Midbrain (tissue), 1 donor: ENCODE data around the gene LCN6.
"Not testable (repeated sequence)": the region's sequence is repeated elsewhere in the genome, so short reads cannot be mapped to it uniquely, and the experiment has no call there.

Source experiments
- DNase-seq: peaks from one replicate; lab custom pipeline; 2025; lab: John Stamatoyannopoulos, UW

The LCN6 gene

DNA sequence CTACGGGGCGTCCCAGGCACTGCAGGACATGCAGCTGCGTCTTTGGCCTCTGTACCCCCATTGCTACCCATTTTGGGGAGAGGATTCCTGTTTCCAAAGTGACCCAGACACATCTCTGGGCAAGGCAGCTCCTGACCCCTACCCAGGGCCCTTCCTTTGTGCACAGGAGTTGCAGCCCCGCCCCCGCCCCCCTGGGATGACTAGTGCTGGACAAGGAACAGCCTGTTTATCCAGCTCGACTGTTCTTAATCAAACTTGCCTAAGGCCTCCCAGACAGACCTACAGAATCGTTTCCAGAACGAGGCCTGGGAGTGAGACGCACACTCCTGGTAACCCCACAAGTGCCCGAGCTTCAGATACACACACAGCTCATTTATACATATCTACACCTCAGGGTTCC, 22.7 kb downstream of the LCN6 start:
- no peak for DNase-seq

DNA sequence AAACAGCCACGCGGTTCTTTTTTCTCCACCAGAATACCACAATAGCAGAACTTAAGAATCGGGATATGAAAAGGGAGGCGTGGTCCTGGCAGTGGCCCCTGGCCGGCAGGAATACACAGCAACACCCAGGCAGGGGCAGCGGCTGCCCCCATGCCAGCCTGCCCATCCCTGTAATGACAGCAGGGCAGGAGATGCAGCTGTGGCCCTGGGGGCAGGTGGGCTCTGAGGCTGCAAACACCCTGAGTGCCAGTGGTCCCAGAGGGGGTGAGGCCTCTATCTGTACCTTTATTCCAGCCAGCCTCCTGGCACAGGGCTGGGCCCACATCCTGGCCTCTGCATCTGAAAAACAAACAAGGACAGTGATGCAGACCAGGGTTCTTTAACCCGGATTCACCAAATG, 23.6 kb downstream of the LCN6 start:
- DNase-seq, result no peak

GRCh38 chr9:136723989-136724388, 24.3 kb downstream of the LCN6 start:
- DNase-seq, result no peak

- DNase-seq, result no peak
Measured at GRCh38 chr9:136723362-136723976, 24.9 kb downstream of the LCN6 start.

DNA sequence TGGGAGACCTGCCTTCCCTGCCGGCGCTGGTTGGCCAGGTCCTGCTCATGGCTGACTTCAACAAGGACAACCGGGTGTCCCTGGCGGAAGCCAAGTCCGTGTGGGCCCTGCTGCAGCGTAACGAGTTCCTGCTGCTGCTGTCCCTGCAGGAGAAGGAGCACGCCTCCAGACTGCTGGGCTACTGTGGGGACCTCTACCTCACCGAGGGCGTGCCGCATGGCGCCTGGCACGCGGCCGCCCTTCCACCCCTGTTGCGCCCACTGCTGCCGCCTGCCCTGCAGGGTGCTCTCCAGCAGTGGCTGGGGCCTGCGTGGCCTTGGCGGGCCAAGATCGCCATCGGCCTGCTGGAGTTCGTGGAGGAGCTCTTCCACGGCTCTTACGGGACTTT, 25.4 kb downstream of the LCN6 start:
- no peak for DNase-seq

DNA sequence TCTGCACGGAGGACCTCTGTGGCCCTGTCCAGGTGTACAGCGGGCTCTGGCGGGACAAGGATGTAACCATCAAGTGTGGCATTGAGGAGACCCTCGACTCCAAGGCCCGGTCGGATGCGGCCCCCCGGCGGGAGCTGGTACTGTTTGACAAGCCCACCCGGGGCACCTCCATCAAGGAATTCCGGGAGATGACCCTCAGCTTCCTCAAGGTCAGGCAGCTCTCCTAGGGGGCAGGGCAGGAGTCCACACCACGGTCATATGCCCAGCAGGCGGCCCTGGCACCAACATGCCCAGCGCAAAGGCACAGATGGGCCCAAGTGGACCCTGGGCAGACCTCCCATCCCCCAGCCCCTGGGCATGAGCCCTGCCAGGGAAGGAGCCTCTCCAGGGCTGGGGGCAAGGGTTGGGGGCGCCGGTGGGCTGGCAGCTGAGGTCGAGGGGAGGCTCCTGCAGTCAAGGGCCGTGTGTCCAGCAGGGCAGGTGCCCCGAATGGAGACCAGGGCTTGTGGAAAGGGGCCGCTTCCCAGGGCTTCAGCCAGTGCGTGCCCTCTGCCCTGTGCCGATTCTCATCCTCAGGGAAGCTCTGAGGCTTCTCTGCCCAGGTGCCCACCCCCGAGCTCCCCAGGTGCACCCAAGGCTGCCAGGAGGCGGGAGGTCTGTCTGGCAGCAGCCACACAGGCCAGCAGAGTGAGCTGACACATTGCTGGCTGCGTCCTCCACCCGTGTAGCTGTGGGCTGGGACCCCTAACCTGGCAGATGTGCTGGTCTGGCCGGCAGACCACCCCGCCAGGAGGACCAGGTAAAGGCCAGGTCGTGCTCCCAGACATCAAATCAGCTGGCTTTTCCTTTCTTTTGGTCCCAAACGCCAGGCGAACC, 26.0 kb downstream of the LCN6 start:
- no peak for DNase-seq

GRCh38 chr9:136721339-136722092, 26.8 kb downstream of the LCN6 start:
- no peak for DNase-seq

GRCh38 chr9:136720898-136721338, 27.4 kb downstream of the LCN6 start:
- no peak for DNase-seq

- no peak for DNase-seq
Measured at GRCh38 chr9:136720251-136720897, 28.0 kb downstream of the LCN6 start.

DNA sequence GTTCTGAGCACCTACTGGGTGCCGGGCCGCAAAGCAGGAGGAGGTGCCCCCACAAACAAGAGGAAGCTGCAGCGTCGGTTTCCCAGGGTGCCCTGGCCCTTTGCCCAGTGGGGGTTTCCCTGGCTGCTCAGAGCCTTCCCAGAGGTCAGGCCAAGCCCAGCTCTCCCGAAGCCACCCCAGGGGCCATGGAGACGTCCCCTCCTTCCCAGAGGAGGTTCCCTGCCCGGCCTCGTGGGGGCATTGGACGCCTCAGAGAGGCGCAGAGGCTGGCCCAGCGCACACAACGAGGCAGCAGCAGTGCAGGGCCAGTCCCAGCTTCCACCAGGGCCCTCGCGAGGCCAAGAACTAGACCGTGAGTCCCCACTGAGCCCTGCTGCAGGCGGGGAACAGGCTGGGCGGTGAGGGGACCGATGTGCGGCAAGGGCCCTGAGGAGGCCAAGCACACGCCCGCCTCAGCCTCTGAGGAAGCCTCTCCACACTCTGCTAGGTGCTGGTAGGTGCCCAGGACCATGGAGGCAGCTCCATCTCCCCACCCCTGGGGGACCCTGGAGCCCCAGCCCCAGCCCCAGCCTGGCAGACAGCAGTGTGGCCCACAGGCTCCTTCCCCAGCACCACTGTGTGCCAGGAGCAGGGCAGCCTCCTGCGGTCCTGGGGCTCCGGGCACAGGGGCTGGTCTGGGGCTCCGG, 29.0 kb downstream of the LCN6 start:
- no peak for DNase-seq

GRCh38 chr9:136718345-136719194, 29.8 kb downstream of the LCN6 start:
- DNase-seq, result no peak

DNA sequence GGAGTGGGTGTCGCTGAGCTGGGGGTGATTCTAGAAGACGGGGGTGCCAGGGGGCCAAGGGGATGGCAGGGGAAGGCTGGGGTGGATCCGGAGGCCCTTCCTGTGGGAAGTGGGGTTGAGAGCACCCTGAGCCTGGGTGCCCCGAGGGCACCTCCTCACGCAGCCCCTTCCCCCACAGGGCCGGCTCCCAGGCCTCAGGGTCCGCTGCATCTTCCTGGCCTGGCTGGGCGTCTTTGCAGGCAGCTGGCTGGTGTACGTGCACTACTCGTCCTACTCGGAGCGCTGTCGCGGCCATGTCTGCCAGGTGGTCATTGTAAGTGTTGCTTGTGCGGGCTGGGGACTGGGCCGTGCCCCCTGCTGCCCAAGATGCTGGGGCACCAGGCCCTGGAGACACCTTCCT, 30.9 kb downstream of the LCN6 start:
- no peak for DNase-seq

DNA sequence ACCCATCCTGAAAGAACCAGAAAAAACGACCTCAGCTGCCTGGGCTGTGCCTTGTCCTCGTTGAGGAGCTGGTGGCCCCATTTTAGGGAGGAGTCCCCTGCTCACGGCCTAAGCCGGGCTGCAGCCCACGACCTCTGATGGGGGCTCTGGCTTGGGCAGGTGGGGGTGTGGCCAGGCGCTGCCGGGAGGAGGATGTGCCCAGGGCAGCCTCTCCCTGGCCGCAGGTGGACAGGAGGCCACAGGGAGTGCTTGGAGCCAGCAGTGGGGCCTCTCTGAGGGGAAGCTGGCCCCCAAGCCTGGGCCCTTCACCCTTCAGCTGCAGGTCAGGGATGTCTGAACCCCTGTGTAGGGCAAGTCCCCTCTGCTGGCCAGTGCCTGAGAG, 33.4 kb downstream of the LCN6 start:
- DNase-seq, result no peak

GRCh38 chr9:136714096-136714892, 34.0 kb downstream of the LCN6 start:
- no peak for DNase-seq

GRCh38 chr9:136713550-136713949, 34.8 kb downstream of the LCN6 start:
- DNase-seq, result no peak

- no peak for DNase-seq
Measured at GRCh38 chr9:136712690-136713544, 35.4 kb downstream of the LCN6 start.

DNA sequence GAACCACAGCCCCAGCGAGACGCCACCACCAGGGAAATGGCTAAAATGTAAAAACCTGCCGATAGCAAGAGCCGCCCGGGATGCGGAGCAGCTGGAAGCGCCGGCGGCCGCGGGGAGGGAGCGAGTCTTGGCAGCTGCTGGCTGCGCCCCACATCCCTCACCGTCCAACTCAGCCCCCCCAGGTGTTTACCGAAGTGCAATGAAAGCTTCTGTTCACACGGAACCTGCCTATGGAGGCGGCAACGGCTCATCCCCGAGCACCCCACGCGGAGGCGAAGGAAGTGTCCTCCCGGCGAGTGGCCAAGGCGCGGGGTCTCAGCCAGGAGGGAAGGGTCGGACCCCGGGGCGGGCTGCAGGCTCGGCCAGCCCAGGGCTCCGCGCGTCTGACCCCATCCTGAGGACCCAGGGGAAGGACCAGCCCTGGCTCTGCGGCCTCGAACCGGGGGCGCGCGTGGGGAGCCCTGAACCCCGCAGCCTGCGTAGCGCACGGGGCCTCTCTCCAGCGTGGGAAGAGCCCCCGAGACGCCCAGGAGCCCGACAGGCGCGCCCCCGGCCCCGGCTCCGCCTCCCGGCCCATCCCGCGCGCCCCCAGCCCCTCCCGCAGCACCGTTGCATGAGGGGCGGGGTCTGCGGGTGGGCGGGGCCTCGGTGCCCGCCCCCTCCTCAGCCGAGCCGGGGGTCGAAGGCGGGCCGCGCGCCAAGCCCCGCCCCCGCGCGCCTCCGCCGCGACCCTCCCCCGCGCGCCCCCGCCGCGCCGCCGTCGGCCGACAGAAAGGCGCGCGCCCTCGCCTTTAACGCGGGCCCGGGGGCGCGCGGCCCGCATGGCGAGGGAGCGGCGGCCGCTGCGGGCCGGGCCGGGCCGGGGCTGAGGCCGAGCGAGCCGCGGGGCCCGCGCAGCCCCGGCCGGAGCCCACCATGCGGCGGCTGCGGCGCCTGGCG, 36.3 kb downstream of the LCN6 start, which contains the start of gene DIPK1B:
Gene DIPK1B (plus strand): TSS at position 822 of the 939 bp plus-strand sequence. CDS start 94 bp downstream, at position 916.
- no peak for DNase-seq

- not testable (repeated sequence) for DNase-seq
Measured at GRCh38 chr9:136711219-136711648, 37.1 kb downstream of the LCN6 start.
